Measurements from ENCODE around the gene ITGA8.
"Not testable (repeated sequence)": the region's sequence is repeated elsewhere in the genome, so short reads cannot be mapped to it uniquely, and the experiment has no call there.

ITGA8 gene

GRCh38 chr10:15719899-15720634, at the start of gene ITGA8:
Gene ITGA8, minus strand, starts transcription at chr10:15719922. Its CDS starts 151 bp downstream, at chr10:15719771.
- DNase-seq = no peak

GRCh38 chr10:15764892-15765454, 45.3 kb upstream of the ITGA8 start:
- no peak for DNase-seq

GRCh38 chr10:15763006-15763405, 43.3 kb upstream of the ITGA8 start:
- DNase-seq = no peak

- DNase-seq = not testable (repeated sequence)
Measured at GRCh38 chr10:15762239-15762638, 42.5 kb upstream of the ITGA8 start.

GRCh38 chr10:15761224-15761623, 41.5 kb upstream of the ITGA8 start:
- not testable (repeated sequence) for DNase-seq

- DNase-seq = no peak
Measured at GRCh38 chr10:15760681-15761080, 41.0 kb upstream of the ITGA8 start.

- no peak for DNase-seq
Measured at GRCh38 chr10:15759265-15759664, 39.5 kb upstream of the ITGA8 start.

- no peak for DNase-seq
Measured at GRCh38 chr10:15758618-15759017, 38.9 kb upstream of the ITGA8 start.

GRCh38 chr10:15754937-15755336, 35.2 kb upstream of the ITGA8 start:
- DNase-seq = no peak

GRCh38 chr10:15751046-15751445, 31.3 kb upstream of the ITGA8 start:
- no peak for DNase-seq

- no peak for DNase-seq
Measured at GRCh38 chr10:15748126-15748525, 28.4 kb upstream of the ITGA8 start.

GRCh38 chr10:15747632-15748031, 27.9 kb upstream of the ITGA8 start:
- DNase-seq = no peak

- DNase-seq = no peak
Measured at GRCh38 chr10:15745751-15746150, 26.0 kb upstream of the ITGA8 start.

- DNase-seq = no peak
Measured at GRCh38 chr10:15744217-15744865, 24.6 kb upstream of the ITGA8 start.

GRCh38 chr10:15743443-15743842, 23.7 kb upstream of the ITGA8 start:
- no peak for DNase-seq

- DNase-seq = no peak
Measured at GRCh38 chr10:15742836-15743235, 23.1 kb upstream of the ITGA8 start.

- DNase-seq = no peak
Measured at GRCh38 chr10:15742102-15742501, 22.4 kb upstream of the ITGA8 start.

GRCh38 chr10:15741581-15741980, 21.9 kb upstream of the ITGA8 start:
- DNase-seq = no peak

- no peak for DNase-seq
Measured at GRCh38 chr10:15740261-15740660, 20.5 kb upstream of the ITGA8 start.

- no peak for DNase-seq
Measured at GRCh38 chr10:15739254-15739970, 19.7 kb upstream of the ITGA8 start.

GRCh38 chr10:15738270-15738925, 18.7 kb upstream of the ITGA8 start:
- DNase-seq = no peak

- no peak for DNase-seq
Measured at GRCh38 chr10:15737656-15738055, 17.9 kb upstream of the ITGA8 start.

- no peak for DNase-seq
Measured at GRCh38 chr10:15735763-15736162, 16.0 kb upstream of the ITGA8 start.
